H1 (cell line): ENCODE data around the gene DDX11. TPM values are rescaled to one million over a fixed set of nuclear protein-coding genes. Genes with fewer than 3 reads are reported as not detected.

Experiments
- CTCF ChIA-PET: fragments of 300-600 bp; sonication (Branson Sonifier 250); formaldehyde crosslinking; loops from one replicate; lab custom pipeline; 2021; ENCODE audit not compliant: partially characterized antibody; lab: Charles Lee
- POLR2A ChIA-PET: fragments of 300-600 bp; sonication (Branson Sonifier 250); formaldehyde crosslinking; loops from one replicate; lab custom pipeline; 2021; ENCODE audit warnings: inconsistent platforms; ENCODE audit not compliant: partially characterized antibody; lab: Charles Lee
- DNase-seq, 2 experiments: peaks; one replicate each; pipeline versions ENCODE4 v3.0.0 to v3.0.0-alpha.2; 2010 to 2022; ENCODE audit warnings: low spot score in 2 of 2, low read depth in 1 of 2, mixed read lengths in 1 of 2
- FAIRE-seq: peaks from 2 replicates; lab custom pipeline; 2011; peaks lifted over from hg19 to GRCh38; lab: Jason Lieb, UNC
- H2AFZ ChIP-seq: 2 replicates; pipeline ENCODE4 v1.8.1; 2012; ENCODE audit warnings: low read length, inconsistent platforms
- H2AK5ac ChIP-seq: 2 replicates; pipeline ENCODE4 v1.6.1; 2013; ENCODE audit warnings: low read depth, low read length
- H2BK120ac ChIP-seq: replicated peaks from 2 replicates; pipeline ENCODE3; 2013; ENCODE audit warnings: low read depth, low read length, inconsistent platforms
- H2BK12ac ChIP-seq: 2 replicates; pipeline ENCODE4 v1.6.1; 2013; ENCODE audit warnings: low read depth, low read length
- H2BK15ac ChIP-seq: 2 replicates; pipeline ENCODE4 v1.6.1; 2013; ENCODE audit warnings: low read length
- H2BK20ac ChIP-seq: 2 replicates; pipeline ENCODE4 v1.6.1; 2013; ENCODE audit warnings: low read length
- H2BK5ac ChIP-seq: 2 replicates; pipeline ENCODE4 v1.6.1; 2013; ENCODE audit warnings: low read depth, low read length
- H3K14ac ChIP-seq: 2 replicates; pipeline ENCODE4 v1.6.1; 2013; ENCODE audit warnings: inconsistent platforms; ENCODE audit not compliant: insufficient read length
- H3K18ac ChIP-seq: 2 replicates; pipeline ENCODE4 v1.6.1; 2013; ENCODE audit warnings: low read length; ENCODE audit errors: extremely low read depth
- H3K23ac ChIP-seq: 2 replicates; pipeline ENCODE4 v1.6.1; 2013; ENCODE audit warnings: inconsistent platforms; ENCODE audit not compliant: insufficient read length
- H3K23me2 ChIP-seq: 2 replicates; pipeline ENCODE4 v1.6.1; 2013; ENCODE audit warnings: low read depth, low read length
- H3K27ac ChIP-seq: 2 replicates; pipeline ENCODE4 v1.6.1; 2011; ENCODE audit warnings: low read depth, low read length, inconsistent platforms
- H3K27me3 ChIP-seq, 4 experiments: replicated peaks in 1 of 4; 1 replicate in 1 of 4; 2 replicates in 3 of 4; pipeline versions ENCODE4 v1.6.1 to v1.8.1; 2011 to 2013; ENCODE audit warnings: low read length in 3 of 4, mild to moderate bottlenecking in 3 of 4, inconsistent platforms in 2 of 4, mixed read lengths in 2 of 4, moderate library complexity in 1 of 4; ENCODE audit not compliant: control insufficient read depth in 3 of 4, insufficient read depth in 3 of 4; ENCODE audit errors: extremely low read depth in 1 of 4
- H3K36me3 ChIP-seq, 4 experiments: 2 replicates each; pipeline versions ENCODE4 v1.6.1 to v1.8.1; 2011 to 2013; ENCODE audit warnings: mild to moderate bottlenecking in 4 of 4, low read length in 3 of 4, moderate library complexity in 2 of 4, control low read depth in 1 of 4, inconsistent platforms in 1 of 4; ENCODE audit not compliant: insufficient read depth in 4 of 4, control insufficient read depth in 2 of 4
- H3K4ac ChIP-seq: replicated peaks from 2 replicates; pipeline ENCODE3; 2013; ENCODE audit warnings: low read length, low read depth, mixed read lengths, inconsistent platforms; ENCODE audit not compliant: insufficient read length
- H3K4me1 ChIP-seq, 4 experiments: replicated peaks in 1 of 4; 1 replicate in 1 of 4; 2 replicates in 3 of 4; pipeline versions ENCODE4 v1.6.1 to v1.8.1; 2011 to 2013; ENCODE audit warnings: low read length in 3 of 4, inconsistent platforms in 2 of 4, mixed read lengths in 1 of 4; ENCODE audit not compliant: insufficient read depth in 4 of 4, control insufficient read depth in 3 of 4
- H3K4me2 ChIP-seq, 2 experiments: 2 replicates each; pipeline versions ENCODE4 v1.6.1 to v1.8.1; 2011 to 2013; ENCODE audit warnings: low read depth in 2 of 2, low read length in 2 of 2, control low read depth in 1 of 2, inconsistent platforms in 1 of 2, mild to moderate bottlenecking in 1 of 2; ENCODE audit not compliant: insufficient read depth in 1 of 2
- H3K4me3 ChIP-seq, 4 experiments: fragments of 200-600, 300-600 bp in 1 of 4; sonication (generic), shearing (Covaris generic), sonication (Bioruptor Twin) in 1 of 4; 2 replicates each; pipeline versions ENCODE4 v1.5.1 to v1.8.1; 2011 to 2016; ENCODE audit warnings: low read length in 4 of 4, low read depth in 3 of 4, control low read depth in 2 of 4, inconsistent platforms in 2 of 4, mild to moderate bottlenecking in 2 of 4, mixed read lengths in 1 of 4, moderate library complexity in 1 of 4; ENCODE audit not compliant: insufficient read depth in 2 of 4; ENCODE audit errors: extremely low read depth in 1 of 4
- H3K56ac ChIP-seq: replicated peaks from 2 replicates; pipeline ENCODE3; 2013; ENCODE audit warnings: low read depth, mild to moderate bottlenecking, mixed read lengths, low read length, inconsistent platforms; ENCODE audit not compliant: insufficient read length
- H3K79me1 ChIP-seq: 2 replicates; pipeline ENCODE4 v1.6.1; 2013; ENCODE audit warnings: low read depth, low read length, control low read depth
- H3K79me2 ChIP-seq, 2 experiments: 2 replicates each; pipeline versions ENCODE4 v1.6.1 to v1.8.1; 2012 to 2013; ENCODE audit warnings: low read length in 2 of 2, mild to moderate bottlenecking in 2 of 2, inconsistent platforms in 1 of 2; ENCODE audit not compliant: insufficient read depth in 2 of 2, control insufficient read depth in 1 of 2
- H3K9ac ChIP-seq, 4 experiments: replicated peaks in 1 of 4; 1 replicate in 1 of 4; 2 replicates in 3 of 4; pipeline versions ENCODE4 v1.6.1 to v1.8.1; 2011 to 2013; ENCODE audit warnings: low read depth in 3 of 4, low read length in 3 of 4, control low read depth in 2 of 4, mild to moderate bottlenecking in 2 of 4, moderate library complexity in 2 of 4, inconsistent platforms in 1 of 4; ENCODE audit errors: extremely low read depth in 1 of 4
- H3K9me3 ChIP-seq, 2 experiments: 2 replicates each; pipeline versions ENCODE4 v1.6.1 to v1.8.1; 2012 to 2013; ENCODE audit warnings: mild to moderate bottlenecking in 2 of 2, moderate library complexity in 2 of 2, control low read depth in 1 of 2, inconsistent platforms in 1 of 2, low read depth in 1 of 2, low read length in 1 of 2, mixed read lengths in 1 of 2; ENCODE audit not compliant: insufficient read depth in 2 of 2
- H4K20me1 ChIP-seq, 2 experiments: replicated peaks in 1 of 2; 2 replicates each; pipeline versions ENCODE3 to v1.8.1; 2011 to 2013; ENCODE audit warnings: inconsistent platforms in 2 of 2, low read length in 2 of 2, mild to moderate bottlenecking in 1 of 2; ENCODE audit not compliant: insufficient read depth in 2 of 2, control insufficient read depth in 1 of 2
- H4K5ac ChIP-seq: 2 replicates; pipeline ENCODE4 v1.6.1; 2013; ENCODE audit warnings: low read length, low read depth, mixed read lengths, inconsistent platforms; ENCODE audit not compliant: insufficient read length
- H4K8ac ChIP-seq: 2 replicates; pipeline ENCODE4 v1.8.0; 2013; ENCODE audit warnings: mild to moderate bottlenecking, moderate library complexity, low read length, inconsistent platforms; ENCODE audit not compliant: insufficient read depth; ENCODE audit errors: extremely low read depth
- H4K91ac ChIP-seq: replicated peaks from 2 replicates; pipeline ENCODE3; 2013; ENCODE audit warnings: low read length, mixed read lengths, inconsistent platforms; ENCODE audit not compliant: insufficient read length
- KDM5A ChIP-seq: fragments of 200-600 bp; IDR thresholded peaks from 2 replicates; pipeline ENCODE4 v1.7.1; 2012; ENCODE audit warnings: mild to moderate bottlenecking, low read length, inconsistent platforms, mixed read lengths
- PHF8 ChIP-seq: fragments of 200-600 bp; sonication (generic); conservative IDR thresholded peaks from 2 replicates; pipeline ENCODE4 v1.7.1; 2012; ENCODE audit warnings: low read depth, mild to moderate bottlenecking, inconsistent platforms, low read length, moderate library complexity
- WGBS, 2 experiments: shearing (Covaris generic) in 1 of 2; methylation state at CpG; one replicate each; pipeline versions ENCODE4 v1.1.6 to v1.1.7; 2013 to 2015; ENCODE audit warnings: low lambda C conversion rate in 2 of 2, mixed read lengths in 2 of 2, inconsistent platforms in 1 of 2, low coverage in 1 of 2, missing lambda C conversion rate in 1 of 2; ENCODE audit not compliant: insufficient replicate concordance in 2 of 2, insufficient coverage in 1 of 2, insufficient read length in 1 of 2; ENCODE audit errors: extremely low coverage in 1 of 2, missing lambda C conversion rate in 1 of 2; 5-methylcytosine and 5-hydroxymethylcytosine counted together
- polyA plus RNA-seq, 7 experiments: library from polyadenylated mRNA; depleted of rRNA in 3 of 7; stranded (reverse) in 5 of 7; unstranded in 2 of 7; fragments of >200 nt in 5 of 7; fragments of 200-250 nt in 2 of 7; gene quantifications; 1 replicate in 5 of 7; 2 replicates in 1 of 7; 4 replicates in 1 of 7; pipeline versions ENCODE4 v1.2.1 to v1.2.3, GENCODE V29; 2011 to 2013; ENCODE audit warnings: missing spikeins in 2 of 7, mixed read lengths in 2 of 7
- total RNA-seq: library from RNA; stranded (reverse); fragmentation: NEBNext Ultra II Directional; extraction: Animal tissue kit (Norgen Biotek cat#: 25700); gene quantifications from 2 replicates; pipeline ENCODE4 v1.2.1, GENCODE V29; 2021

DDX11 gene
- total and polyA plus RNA-seq, 2 of the 8 experiments (the other 6 are each of a cell fraction or from before 2014, with no cell fraction given): 61.6 to 141 TPM

GRCh38 chr12:31037028-31037427, 36.6 kb upstream of the DDX11 start:
- Histone ChIP-seq H2AK5ac (no peak overlapping the region), H4K91ac (no peak overlapping the region), H2BK12ac (no peak overlapping the region), H3K23ac (no peak overlapping the region), H4K20me1 (no peaks in the 10 kb centered on the region), H3K14ac (no peak overlapping the region), H3K36me3 (no peaks in the 10 kb centered on the region), H3K4ac (no peak overlapping the region), H2AFZ (no peak overlapping the region), H4K8ac (no peak overlapping the region; the same call in 1 of the 2 replicates), H3K4me1 (no peaks in the 10 kb centered on the region), H3K9ac (no peak overlapping the region), H3K4me2 (no peak overlapping the region), H3K27ac (no peak overlapping the region), H3K9me3 (no peaks in the 10 kb centered on the region), H2BK5ac (no peak overlapping the region), H3K79me2 (no peaks in the 10 kb centered on the region), H2BK15ac (no peak overlapping the region), H3K23me2 (no peaks in the 10 kb centered on the region), H4K5ac (no peak overlapping the region), H2BK120ac (no peak overlapping the region), H3K18ac (no peak overlapping the region), H3K79me1 (no peaks in the 10 kb centered on the region), H3K56ac (no peak overlapping the region), H3K27me3 (no peaks in the 10 kb centered on the region), H3K4me3 (no peak overlapping the region), H2BK20ac (no peak overlapping the region)
- CTCF ChIA-PET: interaction anchor here (1.4 kb wide), 1 partner anchor 16 kb away, joined by 3 read pairs; no protein-coding TSS in a partner anchor
- DNase-seq: no peak
- no peak for FAIRE-seq
- POLR2A ChIA-PET: no interaction called here
- WGBS, 2 experiments: 75% methylated on average over 1 of the region's 1 CpG; no CpG with 5 or more reads in 1 of the 2 experiments
- TF ChIP-seq PHF8 (no peak), KDM5A (no peak)
